OCI-LY3 (cell line): Measurements from ENCODE around the gene UBE2U.

ENCODE experiments used
- EZH2phosphoT487 ChIP-seq: fragments of 200-600 bp; shearing (Covaris generic); IDR thresholded peaks from 2 replicates; pipeline ENCODE4 v1.6.1; 2018; ENCODE audit warnings: antibody characterized with exemption, mixed run types, low read depth
- TF ChIP-seq, protein P1 (sequence below): fragments of 200-600, 300-600 bp; sonication (generic); IDR thresholded peaks from 2 replicates; pipeline ENCODE4 v1.5.1; 2014; ENCODE audit warnings: antibody characterized with exemption, low read length, low read depth

- TF ChIP-seq, protein P1, sequence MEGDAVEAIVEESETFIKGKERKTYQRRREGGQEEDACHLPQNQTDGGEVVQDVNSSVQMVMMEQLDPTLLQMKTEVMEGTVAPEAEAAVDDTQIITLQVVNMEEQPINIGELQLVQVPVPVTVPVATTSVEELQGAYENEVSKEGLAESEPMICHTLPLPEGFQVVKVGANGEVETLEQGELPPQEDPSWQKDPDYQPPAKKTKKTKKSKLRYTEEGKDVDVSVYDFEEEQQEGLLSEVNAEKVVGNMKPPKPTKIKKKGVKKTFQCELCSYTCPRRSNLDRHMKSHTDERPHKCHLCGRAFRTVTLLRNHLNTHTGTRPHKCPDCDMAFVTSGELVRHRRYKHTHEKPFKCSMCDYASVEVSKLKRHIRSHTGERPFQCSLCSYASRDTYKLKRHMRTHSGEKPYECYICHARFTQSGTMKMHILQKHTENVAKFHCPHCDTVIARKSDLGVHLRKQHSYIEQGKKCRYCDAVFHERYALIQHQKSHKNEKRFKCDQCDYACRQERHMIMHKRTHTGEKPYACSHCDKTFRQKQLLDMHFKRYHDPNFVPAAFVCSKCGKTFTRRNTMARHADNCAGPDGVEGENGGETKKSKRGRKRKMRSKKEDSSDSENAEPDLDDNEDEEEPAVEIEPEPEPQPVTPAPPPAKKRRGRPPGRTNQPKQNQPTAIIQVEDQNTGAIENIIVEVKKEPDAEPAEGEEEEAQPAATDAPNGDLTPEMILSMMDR: no peak
- no peak for TF ChIP-seq EZH2phosphoT487
These were observed at the start of gene UBE2U for GRCh38 chr1:64203420-64203819.
